HG02938 (cell line): ENCODE data around the gene RASSF8.

ENCODE experiments used
- ATAC-seq: cut with Tn5 transposase; IDR thresholded peaks from one replicate; pipeline ENCODE4 v1.9.1; 2021; ENCODE audit warnings: mild to moderate bottlenecking, moderate library complexity; ENCODE audit not compliant: unreplicated experiment

RASSF8 gene

DNA sequence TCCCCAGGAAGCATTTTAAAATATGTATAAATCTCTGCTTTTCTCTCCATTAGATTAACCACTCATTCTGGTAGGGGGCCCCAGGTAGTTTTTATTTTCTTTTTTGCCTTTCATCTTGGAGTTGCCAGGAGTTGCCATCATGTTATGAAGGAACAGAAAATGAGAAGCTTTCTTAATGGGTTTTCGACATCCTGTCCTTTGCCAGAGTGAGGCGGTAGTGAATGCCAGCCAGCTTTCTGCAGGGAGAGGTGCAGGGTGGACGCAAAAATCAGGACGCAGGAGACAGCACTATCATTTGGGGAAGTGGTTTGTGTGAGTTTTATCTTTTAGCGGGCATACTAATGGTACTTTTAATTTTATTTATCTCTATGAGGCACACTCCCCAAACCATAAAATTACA lies 1.7 kb downstream of the RASSF8 start:
- ATAC-seq, result no peak

DNA sequence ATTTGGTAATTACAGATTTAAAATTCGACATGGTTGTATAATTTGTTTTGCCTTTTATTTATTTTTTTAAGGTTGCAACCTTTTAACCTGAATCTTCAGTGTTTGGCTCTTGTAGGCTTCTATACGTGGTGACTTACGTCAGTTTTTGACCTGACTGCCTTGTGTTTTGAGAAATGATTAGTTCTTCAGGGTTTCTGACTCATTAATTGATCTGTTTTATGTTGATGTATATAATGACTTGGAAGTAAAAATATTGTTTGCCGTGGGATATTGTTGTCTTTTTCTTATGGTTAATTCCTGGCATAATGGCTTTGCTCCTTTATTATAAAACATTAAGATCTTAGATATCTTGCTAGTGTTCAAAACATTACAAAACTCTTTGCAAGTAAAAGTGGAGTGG lies 2.5 kb downstream of the RASSF8 start:
- no peak for ATAC-seq

DNA sequence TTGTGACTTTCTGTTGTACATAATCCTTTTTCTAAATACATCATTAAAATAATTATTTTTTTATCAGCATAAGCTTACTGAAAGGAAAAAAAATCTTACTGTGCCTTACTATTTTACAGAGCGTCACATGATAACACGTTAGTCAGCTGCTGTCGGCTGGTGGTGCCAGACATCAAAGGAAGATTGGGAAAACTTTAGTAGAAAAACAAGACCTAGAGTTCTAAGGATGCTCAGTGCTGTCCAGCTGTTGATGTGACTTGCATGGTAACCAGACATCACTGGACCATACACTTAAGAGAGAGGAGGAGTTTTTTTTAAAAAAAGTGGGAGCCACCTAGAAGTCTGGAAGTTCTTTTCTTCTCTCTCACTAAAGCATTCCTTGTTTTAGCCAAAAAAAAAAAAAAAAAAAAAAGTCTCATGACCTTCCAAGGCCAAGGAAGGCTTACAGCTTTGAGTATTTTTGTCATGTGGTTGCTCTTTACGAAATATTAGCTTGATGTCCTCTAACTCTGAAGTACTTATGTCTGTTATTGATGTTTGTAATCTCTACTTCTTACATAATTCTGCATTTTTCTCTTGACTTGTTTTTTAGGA lies 4.5 kb downstream of the RASSF8 start:
- no peak for ATAC-seq

DNA sequence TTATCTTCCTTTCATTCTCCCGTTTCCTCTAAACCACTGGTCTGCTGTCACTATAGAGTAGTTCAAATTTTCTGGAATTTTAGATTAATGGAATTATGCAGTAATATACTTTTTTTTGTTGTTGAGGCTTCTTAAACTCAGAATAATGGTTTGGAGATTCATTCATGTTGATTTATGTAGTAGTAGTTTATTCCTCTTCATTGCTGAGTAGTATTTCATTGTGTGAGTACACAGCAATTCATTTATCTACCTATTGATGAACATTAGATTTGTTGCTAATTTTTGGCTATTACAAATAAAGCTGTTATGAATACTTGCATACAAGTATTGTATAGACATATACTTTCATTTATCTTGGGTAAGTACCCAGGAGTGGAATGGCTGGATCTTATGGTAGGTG lies 7.2 kb downstream of the RASSF8 start:
- ATAC-seq, result no peak

DNA sequence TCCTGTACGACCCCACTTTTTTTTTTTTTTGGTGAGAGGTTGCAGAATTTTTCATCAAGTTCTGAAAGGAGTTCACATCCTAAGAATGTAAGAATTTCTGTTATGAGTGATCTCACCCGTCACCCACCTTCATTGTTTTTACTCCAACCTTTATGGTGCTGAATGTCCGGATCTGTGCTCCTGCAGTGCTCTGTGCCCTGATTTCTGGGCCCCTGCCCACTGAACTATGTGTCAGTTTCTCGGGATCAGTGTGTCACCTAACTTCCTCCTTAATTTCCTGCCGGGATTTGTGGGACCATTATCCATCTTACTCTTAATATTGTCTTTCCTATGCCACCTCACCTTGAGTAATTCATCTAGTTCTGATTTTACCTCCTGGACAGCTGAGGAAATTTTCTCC lies 11.6 kb downstream of the RASSF8 start:
- no peak for ATAC-seq

DNA sequence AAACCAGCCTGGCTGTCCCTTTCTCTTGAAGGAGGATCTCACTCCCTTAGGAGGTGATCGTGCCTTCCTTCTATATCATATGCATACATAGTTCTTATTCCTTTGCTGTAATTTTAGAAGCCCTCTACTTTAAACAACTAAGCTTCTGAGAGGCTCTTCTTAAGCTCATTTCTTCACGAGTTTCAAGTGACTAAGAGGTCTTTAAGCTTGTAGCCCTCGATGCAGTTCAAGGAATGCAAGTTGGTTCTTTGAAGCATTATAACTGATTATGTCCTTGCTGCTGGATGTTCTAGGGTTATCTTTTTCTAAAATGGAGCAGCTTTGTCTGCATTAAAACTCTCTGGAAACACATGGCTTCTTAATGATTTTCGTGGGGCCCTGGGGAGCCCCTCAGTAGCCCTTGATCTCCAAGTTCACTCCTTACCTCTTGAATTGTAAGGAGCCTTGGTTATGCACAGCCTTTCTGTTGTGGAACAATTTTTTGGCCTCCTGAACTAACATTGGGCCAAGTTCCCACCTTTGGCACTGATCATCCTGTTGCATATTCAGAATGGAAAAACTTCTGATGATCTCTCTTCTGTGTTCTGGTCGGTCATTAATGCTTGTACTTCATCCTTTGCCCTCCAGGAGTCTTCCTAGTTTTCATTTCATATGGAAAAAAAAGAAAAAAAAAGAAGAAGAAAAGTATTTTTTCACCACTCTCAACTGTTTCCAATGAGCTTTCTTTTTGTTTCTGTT lies 12.6 kb downstream of the RASSF8 start:
- no peak for ATAC-seq

DNA sequence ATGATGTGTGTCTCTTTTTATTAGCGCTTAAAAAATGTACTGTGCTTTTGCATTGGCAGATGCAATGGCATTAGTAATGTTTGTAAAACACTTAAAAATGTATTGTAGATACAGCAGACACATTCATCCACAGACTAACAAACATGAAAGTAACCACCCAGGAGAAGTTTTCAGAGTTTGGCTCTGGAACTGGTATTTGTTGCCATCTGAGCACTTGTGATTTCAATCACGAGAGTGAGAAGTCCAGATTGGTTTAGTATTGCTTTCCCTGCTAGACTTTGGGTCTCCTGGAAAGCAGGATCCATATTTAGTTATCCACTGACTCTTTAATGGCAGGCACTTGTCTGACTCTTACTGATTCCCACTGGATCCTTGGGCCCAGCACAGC lies 13.2 kb downstream of the RASSF8 start:
- no peak for ATAC-seq

DNA sequence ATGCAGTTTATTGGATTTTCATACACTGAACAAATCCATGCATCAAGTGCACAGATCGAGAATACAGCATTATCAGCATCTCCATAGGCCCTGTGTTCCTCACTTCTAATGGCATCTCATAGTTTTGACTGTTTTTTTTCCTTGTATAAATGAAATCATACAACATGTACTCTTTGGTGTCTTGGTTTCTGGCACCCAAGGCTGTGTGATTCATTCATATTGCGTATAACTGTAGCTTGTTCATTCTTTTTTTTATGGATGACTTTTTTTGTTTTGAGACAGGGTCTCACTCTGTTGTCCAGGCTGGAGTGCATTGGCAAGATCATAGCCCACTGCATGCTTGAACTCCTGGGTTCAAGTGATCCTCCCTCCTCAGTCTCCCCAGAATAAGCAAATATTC lies 14.3 kb downstream of the RASSF8 start:
- no peak for ATAC-seq

DNA sequence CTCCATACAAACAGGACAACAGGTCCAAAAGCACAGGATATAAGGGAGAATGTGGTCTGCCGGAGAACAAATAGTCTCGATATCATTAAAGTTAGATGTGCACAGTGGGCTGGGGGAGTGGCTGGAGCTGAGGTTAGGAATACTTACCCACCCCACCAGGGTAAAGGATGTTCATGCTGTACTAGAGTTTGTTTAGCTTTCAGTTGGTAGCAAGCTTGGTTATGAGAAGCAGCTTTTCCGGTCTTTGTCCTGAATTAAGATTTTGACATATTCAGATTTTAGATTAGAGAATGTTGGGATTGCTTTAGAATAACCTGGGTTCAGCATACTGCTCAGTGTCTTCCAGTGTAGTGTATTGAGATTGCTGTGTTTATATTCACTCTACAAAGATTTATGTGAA lies 16.7 kb downstream of the RASSF8 start:
- ATAC-seq, result no peak

DNA sequence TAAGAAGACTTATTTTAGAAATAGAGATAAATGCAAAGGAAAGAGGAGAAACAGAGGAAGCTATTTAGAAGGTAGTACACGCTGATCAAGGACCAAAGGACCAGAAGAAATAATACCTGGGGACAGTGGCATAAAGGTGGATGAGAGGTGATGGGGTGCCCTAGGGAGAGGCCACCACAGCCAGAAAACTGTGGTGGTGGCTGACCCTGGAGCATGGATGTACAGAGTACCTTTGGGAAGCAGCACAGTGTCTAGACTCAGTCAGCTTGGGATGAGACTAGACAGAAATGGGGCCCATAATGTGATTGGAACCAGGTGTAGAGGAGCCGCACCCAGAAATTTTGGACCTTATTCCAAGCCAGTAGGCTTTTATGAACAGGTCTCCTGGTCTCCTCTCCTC lies 17.2 kb downstream of the RASSF8 start:
- no peak for ATAC-seq

DNA sequence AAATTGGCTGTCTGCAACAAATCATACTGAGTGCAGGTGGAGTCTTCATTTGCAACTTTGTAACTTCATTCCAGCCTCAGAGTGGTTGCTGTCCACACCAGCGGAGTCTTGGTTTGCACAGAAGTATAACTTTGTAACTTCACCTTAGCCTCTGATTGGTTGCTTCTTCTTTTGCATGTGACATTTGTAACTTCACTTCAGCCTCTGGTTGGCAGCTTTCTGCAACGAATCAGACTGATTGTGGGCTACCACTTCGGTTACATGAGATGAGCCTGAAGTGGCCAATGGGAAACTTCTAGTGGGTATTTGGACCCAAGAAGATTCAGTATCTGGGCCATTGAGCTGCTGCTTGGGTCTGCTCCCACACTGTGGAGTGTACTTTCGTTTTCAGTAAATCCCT lies 17.8 kb downstream of the RASSF8 start:
- no peak for ATAC-seq

DNA sequence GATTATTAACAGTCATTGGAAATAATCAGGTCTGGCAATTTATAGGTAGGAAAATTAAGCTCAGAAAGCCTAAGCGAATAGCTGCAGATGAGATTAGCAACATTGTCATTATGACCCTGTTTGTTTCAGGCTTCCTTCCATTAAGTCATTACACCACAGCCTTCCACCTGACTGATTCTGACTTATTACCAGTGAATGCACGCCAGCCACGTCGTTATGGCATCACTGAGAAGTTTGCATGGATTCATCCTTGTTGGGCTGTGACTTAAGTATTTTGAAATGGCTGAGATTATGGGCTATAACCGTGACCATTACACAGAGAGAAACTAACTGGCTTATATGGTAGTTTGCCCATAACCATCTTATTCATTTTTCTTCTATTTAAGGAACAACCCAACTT lies 18.6 kb downstream of the RASSF8 start:
- no peak for ATAC-seq

DNA sequence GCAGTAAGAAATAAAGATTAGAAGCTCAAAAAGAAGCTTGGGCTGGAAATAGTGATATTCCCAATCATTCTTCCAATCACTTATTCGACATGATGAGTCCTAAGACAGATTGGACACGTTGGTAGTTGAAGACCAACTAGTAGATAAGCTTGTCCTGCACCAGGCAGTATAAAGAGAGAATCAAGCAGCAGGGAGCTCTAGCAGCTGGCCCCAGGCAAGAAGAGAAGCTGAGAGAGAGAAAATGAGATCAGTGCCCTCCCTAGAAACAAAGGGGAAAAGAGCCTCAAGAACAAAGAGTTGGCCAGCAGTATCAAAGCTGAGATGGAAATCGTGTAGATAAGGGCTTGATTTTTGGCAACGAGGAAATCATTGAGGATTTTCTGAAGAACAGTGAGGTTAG lies 20.6 kb downstream of the RASSF8 start:
- ATAC-seq, result no peak

DNA sequence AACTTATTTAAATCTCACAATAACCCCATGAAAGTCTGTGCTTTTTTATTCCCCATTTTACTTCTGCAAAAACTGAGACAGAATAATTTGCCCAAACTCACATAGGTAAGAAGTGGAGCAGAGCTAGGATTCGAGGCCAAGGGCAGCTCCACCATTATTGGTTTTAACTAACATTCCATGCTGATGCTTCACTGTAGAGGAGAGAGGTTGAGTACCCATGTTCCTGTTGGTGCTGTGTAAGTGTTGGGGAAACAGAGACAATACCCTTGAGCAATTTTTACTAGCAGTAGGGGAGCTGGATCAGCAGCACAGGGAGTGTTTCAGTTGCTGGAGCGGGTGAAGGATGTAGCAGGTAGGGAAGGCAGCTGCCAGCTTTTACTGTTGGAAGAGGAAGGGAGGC lies 21.1 kb downstream of the RASSF8 start:
- ATAC-seq, result no peak

DNA sequence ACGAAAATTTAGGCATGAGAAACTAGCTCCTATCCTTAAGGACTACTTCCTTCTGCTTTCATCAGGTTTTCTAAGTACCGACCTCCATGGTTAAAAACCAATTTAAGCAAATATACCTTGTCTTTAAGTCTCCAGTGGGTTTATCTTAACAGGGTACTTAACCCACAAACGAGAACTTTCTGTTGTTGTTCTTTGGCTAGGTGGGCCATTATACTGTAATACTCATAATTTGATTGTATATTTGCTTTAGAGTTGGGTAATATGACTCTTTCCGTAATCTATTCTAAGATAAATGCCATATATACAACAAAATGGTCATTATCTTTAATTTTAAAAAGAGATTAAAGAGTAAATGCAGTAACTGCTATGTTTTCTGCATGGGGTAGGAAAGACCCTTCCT lies 21.6 kb downstream of the RASSF8 start:
- no peak for ATAC-seq

DNA sequence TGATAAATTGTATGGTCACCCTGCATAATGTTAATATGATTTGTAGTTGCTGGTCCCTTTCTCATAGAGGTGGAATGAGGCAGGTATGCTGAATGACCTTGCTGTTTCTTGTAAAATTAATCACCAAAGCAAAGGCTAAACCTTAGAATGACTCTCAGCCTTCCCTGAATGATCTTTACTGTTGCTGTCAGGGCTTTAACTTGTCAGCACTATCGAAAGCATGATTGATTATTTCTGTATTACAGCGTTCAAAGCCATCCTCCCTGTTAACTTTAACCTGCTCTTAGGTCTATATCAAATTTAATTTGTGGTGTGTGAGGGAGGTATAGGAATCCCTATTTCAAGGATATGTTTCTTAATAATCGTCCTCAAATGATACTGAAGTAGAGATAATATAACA lies 23.1 kb downstream of the RASSF8 start:
- ATAC-seq, result no peak

DNA sequence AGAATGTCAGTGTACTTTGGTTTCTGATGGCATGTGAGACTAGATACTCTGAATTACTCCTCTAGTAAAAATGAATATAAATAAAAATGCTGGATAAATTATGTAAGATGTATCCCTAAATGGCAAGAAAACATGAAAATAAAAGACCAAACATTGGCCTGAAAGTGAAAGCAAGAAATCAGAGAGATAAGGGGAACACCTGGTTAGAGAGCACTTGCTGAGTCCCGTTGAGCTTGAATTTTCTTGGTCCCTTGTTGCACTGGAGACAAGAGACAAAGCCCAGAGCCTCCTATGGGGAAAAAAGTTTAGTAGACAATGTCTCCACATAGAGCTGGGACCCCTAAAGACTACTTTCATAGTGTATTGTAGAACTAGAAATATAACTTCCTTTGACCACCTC lies 23.9 kb downstream of the RASSF8 start:
- ATAC-seq, result no peak

DNA sequence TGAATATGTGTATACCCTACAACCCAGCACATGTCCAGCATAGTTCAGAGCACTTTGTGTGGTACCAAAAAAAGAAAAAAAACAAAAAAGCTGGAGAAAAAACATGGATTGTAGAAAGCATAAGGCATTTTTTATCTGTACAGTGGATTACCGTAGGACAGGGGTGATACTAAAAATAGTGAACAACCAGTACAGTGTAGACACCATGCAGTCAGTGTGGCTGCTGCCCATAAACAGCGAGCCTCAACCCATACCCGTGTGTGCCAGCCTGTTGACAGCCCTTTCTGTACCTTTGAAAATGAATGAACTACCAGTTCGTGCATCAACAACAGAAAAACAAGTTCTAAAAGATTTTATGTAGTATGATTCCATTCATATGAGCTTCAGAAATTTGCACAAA lies 25.1 kb downstream of the RASSF8 start:
- ATAC-seq, result no peak

DNA sequence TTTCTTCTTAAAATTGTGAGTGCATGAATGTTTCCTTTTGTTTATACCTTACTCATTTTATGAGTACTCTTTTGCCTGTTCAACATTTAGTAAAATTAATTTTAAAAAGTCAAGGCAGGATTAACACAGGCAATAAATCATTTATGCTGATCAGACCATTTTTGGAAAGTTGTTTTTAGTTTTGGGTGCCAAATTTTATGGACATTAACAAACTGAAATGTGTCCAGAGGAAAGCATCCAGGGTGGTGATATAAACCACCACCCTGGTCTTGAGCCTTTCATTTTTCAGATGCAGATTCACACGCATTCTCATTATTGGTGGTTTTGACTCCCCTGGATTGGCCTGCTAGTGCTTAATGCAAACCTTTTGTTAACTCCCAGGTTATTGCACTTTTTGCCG lies 26.3 kb downstream of the RASSF8 start:
- no peak for ATAC-seq

DNA sequence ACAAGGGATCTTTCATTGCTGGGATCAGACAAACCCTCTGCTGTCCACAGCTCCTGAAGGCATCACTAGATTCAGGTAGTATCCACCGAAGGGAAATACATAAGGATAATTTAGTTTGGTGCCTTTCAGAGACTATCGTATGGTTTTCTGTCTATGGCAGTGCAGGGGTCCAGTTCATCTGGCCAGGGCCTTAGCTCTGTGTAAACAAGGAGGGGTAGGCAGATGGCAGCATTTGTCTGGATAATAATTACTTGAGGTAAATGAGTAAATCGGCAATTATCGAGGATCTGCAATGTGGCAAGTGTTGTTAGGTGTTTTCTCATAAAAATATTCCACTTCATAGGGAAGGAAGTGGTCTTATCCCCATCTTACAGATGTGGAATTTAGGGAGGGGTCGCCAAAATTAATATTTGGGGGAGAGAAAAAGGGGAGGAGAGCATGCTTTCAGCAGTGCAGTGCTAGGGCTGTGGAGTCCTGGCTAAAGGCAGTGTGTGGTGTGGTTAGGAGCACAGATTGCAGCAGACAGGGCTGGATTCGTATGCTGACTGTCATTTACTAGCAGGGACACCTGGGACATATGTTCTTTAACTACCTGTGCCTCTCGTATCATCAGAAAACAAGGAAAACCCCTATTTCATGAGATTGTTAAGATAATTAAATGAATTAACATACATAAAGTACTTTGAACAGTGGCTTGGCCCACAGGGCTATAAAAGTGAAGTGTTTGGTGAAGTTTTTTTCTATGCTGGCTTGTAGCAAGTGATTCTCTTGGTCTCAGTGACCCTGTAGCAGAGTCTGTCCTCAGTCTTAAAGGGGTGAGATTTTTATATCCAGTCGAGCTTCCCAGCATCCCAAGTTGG lies 27.1 kb downstream of the RASSF8 start:
- no peak for ATAC-seq

DNA sequence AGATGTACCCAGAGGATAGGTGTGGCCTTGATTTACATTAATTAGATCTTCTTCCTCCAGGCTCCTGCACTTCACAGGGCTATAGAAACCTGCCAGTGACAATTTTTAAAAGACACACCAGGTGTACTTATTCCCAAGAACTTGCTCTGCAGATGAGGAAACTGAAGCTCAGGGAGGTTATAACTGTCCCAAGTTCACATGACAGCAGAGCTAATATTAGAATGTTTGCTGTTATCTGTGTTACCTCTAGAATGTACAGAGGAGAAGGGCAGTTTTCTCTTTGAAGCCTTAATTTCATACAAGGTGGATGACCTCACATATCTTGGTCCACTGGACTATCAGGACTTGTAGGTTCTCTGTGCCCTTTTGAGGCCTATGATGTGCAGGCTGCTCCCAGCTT lies 27.7 kb downstream of the RASSF8 start:
- no peak for ATAC-seq

DNA sequence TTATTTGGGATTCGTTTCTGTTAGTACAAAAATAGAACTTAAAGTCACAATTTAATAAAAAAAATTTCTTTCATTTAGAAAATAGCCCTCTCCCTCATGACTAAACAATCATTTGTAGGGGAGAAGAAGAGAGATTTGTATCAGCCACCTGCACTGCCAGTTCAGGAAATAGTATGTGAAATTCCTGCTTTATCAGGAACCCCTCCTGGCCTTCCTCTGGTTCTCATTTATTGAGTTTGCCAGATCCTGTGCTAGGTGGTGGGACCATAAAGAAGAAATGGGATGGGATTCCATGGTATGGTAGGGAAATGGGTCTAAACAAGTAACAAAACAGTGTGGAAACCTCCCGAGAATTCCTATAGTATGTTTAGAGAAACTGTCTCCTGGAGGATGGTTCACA lies 30.0 kb downstream of the RASSF8 start:
- no peak for ATAC-seq
